ENCODE data around the gene RSPH10B2.

- TF ChIP-seq GATA2 (IDR thresholded peaks at IDR 0.05; ENCODE audit: low read depth, low read length) (no peak), GATA3 (IDR thresholded peaks at IDR 0.05; ENCODE audit: low read depth, low read length) (no peak)
Measured at GRCh38 chr7:6729492-6730342, 24.2 kb upstream of the RSPH10B2 start.

Measured in SH-SY5Y (cell line).